ENCODE data around the gene TKT.

TKT gene

GRCh38 chr3:53239800-53240199, 16.0 kb downstream of the TKT start:
- DNase-seq: no peak

GRCh38 chr3:53238886-53239285, 16.9 kb downstream of the TKT start:
- DNase-seq: no peak

DNA sequence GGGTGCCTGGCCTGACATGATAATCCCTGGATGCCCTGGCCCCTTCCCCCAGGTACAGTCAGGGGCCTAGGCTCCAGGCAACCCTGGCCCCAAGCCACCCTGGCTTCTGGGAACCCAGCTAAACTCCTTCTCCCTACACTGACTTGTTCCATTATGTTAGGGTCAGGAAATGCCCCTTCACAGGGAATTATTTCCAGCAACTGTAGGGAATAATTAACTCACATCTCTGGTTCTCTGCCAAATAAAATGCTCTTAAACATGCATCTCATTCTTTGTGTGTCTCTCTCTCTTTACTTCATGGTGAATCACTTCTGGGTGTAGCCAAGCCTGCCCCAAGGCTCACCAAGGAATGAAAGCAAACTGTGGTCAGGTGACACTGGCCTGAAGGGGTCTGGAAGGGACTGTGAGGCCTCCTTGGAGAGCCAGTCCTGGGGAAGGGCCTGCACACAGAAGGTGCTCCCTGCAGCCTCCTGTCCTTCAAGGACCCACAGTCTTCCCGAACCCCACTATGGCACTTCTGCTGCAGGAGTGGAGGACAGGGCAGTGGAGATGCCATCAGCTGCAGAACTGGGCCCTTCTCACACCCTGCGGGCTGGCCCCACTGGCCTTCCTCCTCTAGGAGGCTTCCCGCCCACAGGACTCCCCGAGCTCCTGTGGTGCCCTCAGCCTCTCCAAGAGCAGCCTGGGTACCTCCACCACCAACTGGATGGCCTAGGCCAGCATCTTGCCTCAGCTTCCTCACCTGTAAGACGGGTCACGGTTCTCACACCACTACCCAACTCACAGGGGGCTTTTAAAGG, 17.6 kb downstream of the TKT start:
- no peak for DNase-seq

DNA sequence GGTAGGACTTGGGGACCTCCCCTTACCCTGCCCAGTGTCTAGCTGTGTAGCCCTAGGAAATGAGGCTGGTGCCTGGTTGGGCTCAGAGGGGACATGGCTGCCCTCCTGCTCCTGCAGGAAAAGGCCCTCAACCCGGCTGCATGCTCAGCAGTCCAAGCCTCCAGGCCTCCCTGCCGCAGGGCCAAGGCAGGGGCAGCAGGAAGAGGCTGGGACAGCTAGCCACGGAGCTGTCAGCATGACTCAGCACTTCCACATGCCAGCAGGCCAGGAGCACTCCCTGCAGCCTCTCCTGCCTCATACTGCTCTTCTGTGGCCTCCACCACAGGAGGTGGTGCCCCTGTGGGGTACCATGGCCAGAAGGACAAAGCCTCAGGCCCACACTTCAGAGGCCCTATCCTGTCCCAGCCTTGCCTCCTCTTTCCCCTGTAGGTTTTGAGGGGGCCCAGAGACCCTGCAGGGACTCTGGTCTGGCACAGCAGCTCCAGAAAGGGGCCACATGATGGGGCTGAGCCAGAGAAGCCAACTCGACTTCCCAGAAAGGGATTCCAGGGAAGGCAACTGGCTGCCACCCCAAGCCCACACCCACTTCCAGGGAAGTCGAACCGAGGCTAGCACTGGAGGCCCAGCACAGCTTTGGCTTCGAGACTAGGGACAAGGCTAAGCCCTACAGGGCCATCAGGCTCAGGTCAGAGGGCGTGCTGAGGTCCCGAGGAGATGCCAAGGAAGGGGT, 19.5 kb downstream of the TKT start:
- DNase-seq: peak in 1 of 2 donors; percentile 32

DNA sequence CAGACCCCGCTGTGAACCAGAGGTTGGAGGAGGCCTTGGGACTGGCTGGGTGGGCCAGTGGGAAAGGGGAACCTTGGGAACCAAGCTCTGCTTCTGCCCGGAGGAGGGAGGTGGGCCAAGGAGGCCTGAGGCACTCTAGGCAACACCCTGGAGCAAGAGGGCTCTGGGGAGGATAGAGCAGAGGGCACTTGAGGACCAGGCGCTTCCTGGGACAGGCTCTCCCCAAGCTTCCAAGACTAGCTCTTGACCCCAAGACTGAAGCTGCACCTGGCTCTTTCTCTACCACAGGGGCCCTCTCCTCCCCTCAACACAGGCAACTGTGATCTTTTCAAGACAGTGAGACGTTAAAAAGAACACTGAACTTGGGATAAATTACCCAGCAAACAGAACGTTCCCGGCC, 20.3 kb downstream of the TKT start:
- DNase-seq: no peak

DNA sequence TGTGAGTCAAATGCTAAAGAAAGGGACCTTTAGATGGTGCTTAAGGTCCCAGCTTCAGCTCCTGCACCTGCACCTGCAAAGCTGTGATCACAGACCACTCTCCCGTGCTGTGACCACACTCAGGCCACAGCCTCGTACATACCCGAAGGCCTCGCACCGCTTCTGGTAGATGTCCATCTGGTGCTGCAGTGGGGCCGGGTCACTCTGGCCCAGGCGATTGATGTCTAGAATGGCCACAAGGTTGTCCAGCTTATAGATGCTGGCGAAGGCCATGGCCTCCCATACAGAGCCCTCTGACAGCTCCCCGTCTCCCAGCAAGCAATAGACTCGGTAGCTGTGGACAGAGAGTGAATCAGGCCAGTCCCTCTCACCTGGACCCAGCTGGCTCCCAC, 21.0 kb downstream of the TKT start:
- no peak for DNase-seq

GRCh38 chr3:53234130-53234840, 21.5 kb downstream of the TKT start:
- no peak for DNase-seq

DNA sequence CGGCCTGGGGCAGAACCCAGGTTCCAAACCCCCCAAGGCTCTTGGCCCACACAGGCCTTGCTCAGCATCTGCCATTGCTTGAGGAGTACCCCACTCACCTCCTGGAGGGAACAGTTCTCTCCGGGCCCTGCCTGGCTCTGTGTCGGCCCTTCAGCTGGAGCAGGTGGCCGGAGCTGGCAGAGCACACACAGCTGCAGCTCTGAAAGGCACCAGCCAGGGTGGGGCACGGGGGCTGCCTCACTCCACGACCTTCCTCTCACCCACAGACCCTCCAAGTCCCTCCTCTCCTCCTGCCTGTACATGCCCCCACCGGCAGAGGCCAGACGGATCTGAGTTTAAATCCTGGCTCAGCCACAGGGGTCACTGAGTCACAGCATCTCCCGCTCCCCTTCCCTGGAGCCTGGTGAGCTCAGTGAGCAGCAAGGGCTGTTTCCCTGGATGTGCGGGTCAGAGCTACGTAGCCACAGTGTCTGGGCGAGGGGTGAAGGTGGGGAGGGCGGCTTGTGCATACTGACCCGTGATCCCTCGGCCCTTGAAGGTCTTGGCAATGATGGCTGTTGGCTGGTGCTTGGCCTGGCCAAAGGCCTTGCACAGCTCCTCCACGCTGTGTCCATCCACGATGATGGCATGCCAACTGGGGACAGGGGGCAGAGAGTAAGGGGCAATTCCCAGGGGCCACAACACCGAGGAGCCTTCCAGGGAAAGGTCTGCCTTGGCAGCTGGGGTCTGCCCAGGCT, 23.0 kb downstream of the TKT start:
- DNase-seq: no peak

- DNase-seq: no peak
Measured at GRCh38 chr3:53231532-53232511, 24.0 kb downstream of the TKT start.

- no peak for DNase-seq
Measured at GRCh38 chr3:53230789-53231188, 25.0 kb downstream of the TKT start.

GRCh38 chr3:53230041-53230621, 25.7 kb downstream of the TKT start:
- DNase-seq: no peak

DNA sequence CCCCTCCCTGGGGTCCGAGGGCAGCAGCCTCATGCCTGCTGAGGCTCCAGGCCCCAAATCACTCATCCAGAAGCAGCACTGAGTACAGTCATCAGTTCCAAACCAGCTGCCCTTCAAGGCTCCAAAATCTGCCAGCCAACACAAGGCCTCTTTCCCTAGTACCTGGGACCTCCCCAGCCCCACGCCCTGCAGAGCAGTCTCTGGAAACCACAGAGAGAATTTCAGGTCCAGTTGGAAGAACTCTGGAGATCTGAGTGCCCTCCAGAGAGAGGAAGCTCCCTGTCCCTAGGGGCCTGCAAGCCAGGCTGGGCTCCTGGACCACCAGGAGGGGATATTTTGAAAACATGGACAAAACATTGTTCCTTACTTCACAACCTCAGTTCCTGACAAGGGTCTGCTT, 26.2 kb downstream of the TKT start:
- DNase-seq: no peak

- DNase-seq: no peak
Measured at GRCh38 chr3:53229171-53229570, 26.7 kb downstream of the TKT start.

DNA sequence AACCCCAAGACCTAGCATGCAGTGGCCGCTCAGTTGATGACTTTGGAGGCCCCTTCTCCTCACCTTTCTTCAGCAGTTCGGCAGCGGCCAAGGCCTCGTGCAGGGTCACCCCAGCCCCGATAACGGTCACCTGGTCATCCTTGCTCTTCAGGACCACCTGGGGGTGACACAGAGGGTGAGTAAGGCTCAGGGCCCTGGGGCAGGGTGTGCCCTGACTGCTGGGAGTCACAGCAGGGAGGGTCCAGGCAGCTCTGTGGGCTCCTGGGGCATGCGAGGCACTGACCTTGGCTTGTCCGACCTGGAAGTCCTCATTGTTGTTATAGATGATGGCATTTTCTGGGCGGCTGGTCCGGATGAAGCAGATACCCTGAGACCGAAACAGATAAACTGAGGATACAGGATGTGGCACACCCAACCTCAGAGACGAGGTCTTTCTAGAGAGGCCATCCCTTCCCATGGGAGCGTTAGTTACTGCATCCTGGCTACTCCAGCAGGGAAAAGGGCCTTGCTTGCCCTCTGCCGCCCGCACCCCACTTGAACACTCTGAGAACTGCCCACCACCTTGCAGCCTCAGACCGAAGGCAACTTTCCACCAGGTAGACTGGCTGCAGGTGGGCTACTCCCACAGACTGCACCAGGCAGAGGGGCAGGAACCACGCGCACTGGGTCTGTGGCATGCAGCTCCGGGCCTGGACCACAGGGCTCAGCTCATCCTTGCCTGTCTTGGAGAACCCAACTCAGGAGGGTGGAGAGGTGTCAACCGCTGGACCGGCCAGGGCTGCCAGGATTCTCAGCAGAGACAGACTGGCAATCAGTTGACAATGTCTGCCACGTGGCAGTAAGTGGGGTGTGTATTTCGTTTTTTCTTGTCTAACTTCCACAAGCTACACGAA, 27.6 kb downstream of the TKT start:
- DNase-seq: no peak

DNA sequence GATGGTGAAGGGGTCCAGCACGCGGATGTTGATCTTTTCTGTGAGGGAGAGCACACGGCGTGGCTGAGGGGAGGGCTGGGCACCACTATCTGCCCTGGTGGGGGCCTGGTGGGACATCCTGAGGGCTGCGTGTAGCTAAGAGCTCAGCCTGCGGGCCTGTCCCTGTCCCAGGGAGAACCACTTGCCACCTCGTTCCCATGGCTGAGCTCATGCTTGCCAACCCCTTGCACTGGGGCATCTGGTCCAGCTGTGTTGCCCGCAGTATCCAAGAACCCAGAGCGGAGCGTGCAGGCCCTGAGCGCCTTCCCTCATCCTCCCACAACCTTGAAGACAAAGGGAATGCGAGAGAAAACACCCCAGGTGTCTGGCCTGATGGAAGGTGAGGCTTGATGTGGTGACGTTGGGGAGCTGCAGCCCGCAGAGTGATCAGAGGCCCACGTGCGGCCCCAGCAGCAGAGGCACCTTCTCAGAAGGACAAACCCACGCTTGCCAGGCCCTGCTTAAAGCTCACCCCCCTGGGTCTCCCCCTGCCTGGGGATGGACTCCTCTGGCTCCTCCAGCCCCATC, 28.9 kb downstream of the TKT start:
- no peak for DNase-seq

DNA sequence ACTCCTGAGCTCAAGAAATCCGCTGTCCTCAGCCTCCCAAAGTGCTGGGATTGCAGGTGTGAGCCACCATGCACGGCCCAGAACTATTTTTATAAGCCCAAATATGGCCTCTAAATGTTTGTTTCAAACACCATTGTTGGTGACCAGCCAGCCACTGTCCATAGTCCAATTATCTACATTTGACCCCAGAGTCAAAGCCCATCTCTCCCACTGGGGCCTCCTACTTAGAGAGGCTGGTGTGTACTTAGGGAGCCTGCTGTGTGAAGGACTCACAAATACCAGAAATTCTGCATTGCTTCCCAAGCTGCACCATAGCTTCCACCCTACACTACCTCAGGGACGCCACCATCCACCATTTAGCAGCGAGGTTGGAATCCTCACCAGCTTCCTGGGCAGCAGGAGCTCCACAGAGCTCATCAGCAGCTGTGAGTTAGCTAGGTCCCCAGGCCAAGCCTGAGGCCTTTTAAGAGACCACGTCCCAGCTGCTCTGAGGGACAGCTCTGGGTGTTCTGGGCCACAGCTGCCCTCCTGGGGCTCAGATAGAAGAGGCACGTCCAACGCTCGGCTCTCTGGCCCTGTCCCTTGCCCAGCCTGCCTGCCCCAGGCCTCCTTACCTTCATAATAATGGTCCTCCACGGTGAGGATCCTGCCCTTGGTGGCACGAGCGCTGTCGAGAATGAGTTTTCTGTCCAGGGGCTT, 29.5 kb downstream of the TKT start:
- DNase-seq: no peak

DNA sequence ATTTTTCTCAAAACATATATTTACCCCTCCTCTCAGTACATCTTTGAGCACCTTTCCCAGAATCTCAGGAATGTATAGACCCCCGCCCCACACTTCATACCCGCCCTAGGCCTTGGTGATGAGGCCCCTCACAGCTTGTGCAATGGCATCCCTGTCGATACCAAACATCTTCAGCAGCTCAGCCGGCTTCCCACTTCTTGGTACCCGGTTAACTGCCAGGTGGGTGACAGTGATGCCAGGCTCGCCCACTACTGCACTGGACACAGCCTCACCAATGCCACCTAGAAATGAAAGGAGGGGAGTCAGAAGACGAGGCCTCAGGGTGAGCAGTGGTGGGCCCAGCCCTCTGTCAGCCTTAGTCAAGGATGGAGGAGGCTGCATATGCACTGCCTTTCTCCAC, 30.2 kb downstream of the TKT start:
- no peak for DNase-seq

- DNase-seq: no peak
Measured at GRCh38 chr3:53225181-53225580, 30.6 kb downstream of the TKT start.

- DNase-seq: no peak
Measured at GRCh38 chr3:53224536-53224935, 31.3 kb downstream of the TKT start.
